CD4-positive, alpha-beta T cell (primary cell): Measurements from ENCODE around the gene ENOX2. TPM values are rescaled to one million over a fixed set of nuclear protein-coding genes. Genes with fewer than 3 reads are reported as not detected.

ENCODE experiments used
- ATAC-seq: fragments of 200-7000 bp; cut with Tn5 transposase; one replicate; pipeline ENCODE4 v1.10.0; 2022; ENCODE audit warnings: mild to moderate bottlenecking; ENCODE audit not compliant: poor library complexity
- CTCF ChIA-PET: fragments of 350-600 bp; sonication (Branson Sonifier 250); formaldehyde crosslinking; loops from one replicate; lab custom pipeline; 2021; ENCODE audit warnings: antibody characterized with exemption, inconsistent platforms; lab: Charles Lee
- POLR2A ChIA-PET: fragments of 350-600 bp; sonication (Branson Sonifier 250); formaldehyde crosslinking; loops from one replicate; lab custom pipeline; 2021; ENCODE audit warnings: antibody characterized with exemption, inconsistent platforms; lab: Charles Lee
- DNase-seq, 14 experiments: peaks; one replicate each; pipeline ENCODE4 v3.0.0-alpha.2; 2013 to 2020; ENCODE audit warnings: mixed read lengths in 2 of 14
- H3K27ac ChIP-seq, 2 donors: one replicate each; pipeline versions ENCODE4 v1.5.1 to v1.7.0; 2013; ENCODE audit warnings: low read length in 2 of 2, low read depth in 1 of 2, mild to moderate bottlenecking in 1 of 2
- H3K27me3 ChIP-seq, 2 experiments: 1 replicate in 1 of 2; 2 replicates in 1 of 2; pipeline versions ENCODE4 v1.6.1 to v1.7.0; 2013; ENCODE audit warnings: low read length in 2 of 2, control low read depth in 1 of 2, mild to moderate bottlenecking in 1 of 2, moderate library complexity in 1 of 2; ENCODE audit not compliant: insufficient read depth in 2 of 2, control insufficient read depth in 1 of 2
- H3K36me3 ChIP-seq: one replicate; pipeline ENCODE4 v1.6.1; 2013; ENCODE audit warnings: low read length, control low read depth; ENCODE audit not compliant: insufficient read depth
- H3K4me1 ChIP-seq: one replicate; pipeline ENCODE4 v1.6.1; 2013; ENCODE audit warnings: low read length, control low read depth; ENCODE audit not compliant: insufficient read depth
- H3K4me3 ChIP-seq: one replicate; pipeline ENCODE4 v1.5.1; 2013; ENCODE audit warnings: mild to moderate bottlenecking, low read length, moderate library complexity
- H3K9me3 ChIP-seq, 2 experiments: 1 replicate in 1 of 2; 2 replicates in 1 of 2; pipeline versions ENCODE4 v1.6.1 to v1.7.0; 2013; ENCODE audit warnings: low read length in 2 of 2, mild to moderate bottlenecking in 2 of 2, control low read depth in 1 of 2, moderate library complexity in 1 of 2; ENCODE audit not compliant: control insufficient read depth in 1 of 2, insufficient read depth in 1 of 2
- H3K27ac Mint-ChIP-seq: one replicate; pipeline ENCODE4 v1.8.0; 2020; ENCODE audit warnings: mixed read lengths
- H3K27me3 Mint-ChIP-seq: one replicate; pipeline ENCODE4 v1.8.0; 2021; ENCODE audit warnings: mixed read lengths
- H3K36me3 Mint-ChIP-seq: one replicate; pipeline ENCODE4 v1.8.0; 2021; ENCODE audit warnings: low read depth, mixed read lengths
- H3K4me1 Mint-ChIP-seq: one replicate; pipeline ENCODE4 v1.8.0; 2021; ENCODE audit warnings: low read depth, mixed read lengths
- H3K4me3 Mint-ChIP-seq: one replicate; pipeline ENCODE4 v1.8.0; 2020; ENCODE audit warnings: mild to moderate bottlenecking, mixed read lengths
- H3K9me3 Mint-ChIP-seq: one replicate; pipeline ENCODE4 v1.8.0; 2020; ENCODE audit warnings: mixed read lengths
- intact Hi-C, 2 experiments: fragments of 100-400 bp; cut with DNase I in 1 of 2; cut with micrococcal nuclease in 1 of 2; formaldehyde crosslinking; loops; one replicate each; pipeline versions ENCODE4 v1.15.1 to v1.9.0; 2023 to 2025; cut with DNase I, micrococcal nuclease
- total RNA-seq, 174 experiments: library from RNA in 2 of 174; stranded (reverse) in 2 of 174; gene quantifications; one replicate each; pipeline ENCODE4 v1.2.3 and lab custom pipeline; 2021 to 2026
- TF ChIP-seq, protein P1 (sequence below): fragments of 200-600 bp; IDR thresholded peaks from one replicate; pipeline ENCODE4 v1.8.0; 2022; ENCODE audit warnings: antibody characterized with exemption, mild to moderate bottlenecking

The ENOX2 gene
- total RNA-seq, 2 experiments from 2014 or later, result 4.0 to 6.5 TPM

DNA sequence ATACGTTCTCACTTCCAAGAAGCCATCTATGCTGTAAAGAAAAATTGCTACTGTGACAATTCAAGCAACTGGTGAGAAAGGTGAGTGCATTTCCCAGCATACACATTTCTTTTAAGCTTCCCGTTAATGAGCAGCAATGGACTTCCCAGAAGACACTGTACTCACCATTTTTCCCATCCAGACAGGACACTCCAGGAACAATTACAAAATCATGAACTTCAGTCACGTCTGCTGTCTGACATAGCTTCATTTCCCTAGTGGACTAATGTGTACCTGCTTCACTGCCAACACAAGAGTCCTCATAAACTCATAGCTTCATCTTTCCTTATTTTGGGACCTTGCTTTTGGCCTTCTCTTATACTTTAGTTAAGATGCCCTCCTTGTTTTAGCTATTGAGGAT, 156.9 kb downstream of the ENOX2 start:
- no peaks in the 10 kb centered on the region for H3K4me1 Mint-ChIP-seq
- Histone ChIP-seq H3K36me3 (no peaks in the 10 kb centered on the region), H3K4me3 (no peak overlapping the region), H3K27ac (no peak overlapping the region), H3K4me1 (no peaks in the 10 kb centered on the region), H3K9me3 (no peaks in the 10 kb centered on the region), H3K27me3 (no peaks in the 10 kb centered on the region)
- POLR2A ChIA-PET, result no interaction called here
- no peaks in the 10 kb centered on the region for H3K9me3 Mint-ChIP-seq
- ATAC-seq (no peak), DNase-seq (no peak)
- TF ChIP-seq, protein P1, sequence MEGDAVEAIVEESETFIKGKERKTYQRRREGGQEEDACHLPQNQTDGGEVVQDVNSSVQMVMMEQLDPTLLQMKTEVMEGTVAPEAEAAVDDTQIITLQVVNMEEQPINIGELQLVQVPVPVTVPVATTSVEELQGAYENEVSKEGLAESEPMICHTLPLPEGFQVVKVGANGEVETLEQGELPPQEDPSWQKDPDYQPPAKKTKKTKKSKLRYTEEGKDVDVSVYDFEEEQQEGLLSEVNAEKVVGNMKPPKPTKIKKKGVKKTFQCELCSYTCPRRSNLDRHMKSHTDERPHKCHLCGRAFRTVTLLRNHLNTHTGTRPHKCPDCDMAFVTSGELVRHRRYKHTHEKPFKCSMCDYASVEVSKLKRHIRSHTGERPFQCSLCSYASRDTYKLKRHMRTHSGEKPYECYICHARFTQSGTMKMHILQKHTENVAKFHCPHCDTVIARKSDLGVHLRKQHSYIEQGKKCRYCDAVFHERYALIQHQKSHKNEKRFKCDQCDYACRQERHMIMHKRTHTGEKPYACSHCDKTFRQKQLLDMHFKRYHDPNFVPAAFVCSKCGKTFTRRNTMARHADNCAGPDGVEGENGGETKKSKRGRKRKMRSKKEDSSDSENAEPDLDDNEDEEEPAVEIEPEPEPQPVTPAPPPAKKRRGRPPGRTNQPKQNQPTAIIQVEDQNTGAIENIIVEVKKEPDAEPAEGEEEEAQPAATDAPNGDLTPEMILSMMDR, result no peak
- no peak overlapping the region for H3K4me3 Mint-ChIP-seq
- intact Hi-C loops, result no loop called here
- H3K27ac Mint-ChIP-seq, result no peak overlapping the region
- H3K27me3 Mint-ChIP-seq, result no peaks in the 10 kb centered on the region
- H3K36me3 Mint-ChIP-seq, result no peaks in the 10 kb centered on the region
- CTCF ChIA-PET, result interaction anchor here (1.1 kb wide), 1 partner anchor 11 kb away, joined by 4 read pairs; no protein-coding TSS in a partner anchor

- H3K27ac Mint-ChIP-seq, result no peak overlapping the region
- intact Hi-C loops, result no loop called here
- H3K36me3 Mint-ChIP-seq, result peaks cover 6% of the 10 kb centered on the region
- ChIA-PET POLR2A (no interaction called here), CTCF (no interaction called here)
- Histone ChIP-seq H3K9me3 (no peaks in the 10 kb centered on the region), H3K4me3 (no peak overlapping the region), H3K36me3 (no peaks in the 10 kb centered on the region), H3K27ac (no peak overlapping the region), H3K4me1 (no peaks in the 10 kb centered on the region), H3K27me3 (no peaks in the 10 kb centered on the region)
- TF ChIP-seq, protein P1, result no peak
- no peaks in the 10 kb centered on the region for H3K27me3 Mint-ChIP-seq
- ATAC-seq (no peak), DNase-seq (no peak)
- H3K4me1 Mint-ChIP-seq, result no peaks in the 10 kb centered on the region
- H3K9me3 Mint-ChIP-seq, result no peaks in the 10 kb centered on the region
- H3K4me3 Mint-ChIP-seq, result no peak overlapping the region
Measured at GRCh38 chrX:130741584-130741983, 161.4 kb downstream of the ENOX2 start.

DNA sequence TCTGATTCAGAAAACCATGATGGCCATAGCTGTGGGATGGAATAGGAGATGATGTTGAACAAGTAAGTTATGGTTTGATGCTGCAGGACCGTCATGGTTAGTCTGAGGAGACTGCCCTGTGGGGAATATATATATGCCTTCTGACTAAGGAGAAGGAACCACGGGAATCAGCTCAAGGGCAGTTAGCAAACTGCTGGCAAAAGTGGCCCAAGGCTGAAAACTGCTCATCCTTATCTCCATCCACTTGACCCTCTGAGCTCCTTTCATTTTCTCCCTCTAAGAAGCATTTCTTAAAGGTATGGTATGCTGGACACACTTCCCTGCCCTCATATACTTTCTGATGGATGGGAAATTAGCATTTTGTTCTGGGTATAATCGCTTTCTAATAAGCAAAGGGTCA, 161.9 kb downstream of the ENOX2 start:
- H3K4me1 Mint-ChIP-seq, result no peaks in the 10 kb centered on the region
- Histone ChIP-seq H3K27me3 (no peaks in the 10 kb centered on the region), H3K36me3 (no peaks in the 10 kb centered on the region), H3K9me3 (no peaks in the 10 kb centered on the region), H3K27ac (no peak overlapping the region), H3K4me1 (no peaks in the 10 kb centered on the region), H3K4me3 (no peak overlapping the region)
- H3K9me3 Mint-ChIP-seq, result no peaks in the 10 kb centered on the region
- CTCF ChIA-PET, result no interaction called here
- DNase-seq, result no peak
- H3K27me3 Mint-ChIP-seq, result no peaks in the 10 kb centered on the region
- no peak for ATAC-seq
- POLR2A ChIA-PET, result no interaction called here
- TF ChIP-seq, protein P1, result no peak
- peaks cover 6% of the 10 kb centered on the region for H3K36me3 Mint-ChIP-seq
- intact Hi-C loops, result no loop called here
- no peak overlapping the region for H3K27ac Mint-ChIP-seq
- H3K4me3 Mint-ChIP-seq, result no peak overlapping the region
